GM19043 (cell line): ENCODE measurements around the gene LAMTOR3.

Experiments used
- ATAC-seq: cut with Tn5 transposase; IDR thresholded peaks from one replicate; pipeline ENCODE4 v1.9.1; 2021; ENCODE audit warnings: low read depth; ENCODE audit not compliant: unreplicated experiment

The LAMTOR3 gene

DNA sequence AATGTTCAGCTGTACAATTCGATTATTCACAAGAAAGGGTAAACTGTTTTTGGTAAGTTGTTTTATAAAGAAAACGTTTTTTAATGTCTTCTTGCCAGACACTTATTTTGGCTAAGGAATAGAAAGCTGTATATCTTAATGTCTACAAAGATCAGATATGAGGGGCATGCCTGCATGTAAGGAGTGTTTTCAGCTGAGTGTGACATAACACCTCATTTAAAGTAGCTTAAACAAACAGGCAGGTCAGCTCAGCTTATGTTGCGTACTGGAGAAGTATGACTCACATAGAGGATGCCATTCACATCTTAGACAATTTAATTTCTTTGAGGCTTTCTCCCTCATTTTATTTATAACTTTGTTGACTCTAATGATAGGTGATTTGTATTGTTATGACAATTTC is 30.4 kb downstream of the LAMTOR3 start:
- no peak for ATAC-seq

- ATAC-seq: no peak
Measured at GRCh38 chr4:99861120-99861905, 32.9 kb downstream of the LAMTOR3 start.

- ATAC-seq: no peak
Measured at GRCh38 chr4:99860521-99860920, 33.7 kb downstream of the LAMTOR3 start.

DNA sequence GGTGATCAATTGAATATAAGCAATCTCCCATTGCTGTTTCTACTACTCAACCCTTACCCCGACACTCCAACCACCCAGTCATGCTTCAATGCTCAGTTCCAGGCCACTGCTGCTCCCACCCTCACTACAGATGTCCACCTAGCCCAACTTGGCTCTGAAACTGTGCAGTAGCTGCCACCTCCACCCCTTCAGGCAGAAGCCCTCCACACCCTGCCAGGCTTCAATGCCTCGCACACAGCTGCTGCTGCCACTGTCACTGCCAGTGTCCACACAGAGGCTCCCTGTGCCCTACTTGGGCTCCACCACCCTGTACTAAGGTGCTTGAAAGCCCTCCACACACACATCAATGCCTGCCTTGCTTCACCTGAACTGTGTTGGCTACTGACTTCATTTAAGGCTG is 34.6 kb downstream of the LAMTOR3 start:
- ATAC-seq: no peak

DNA sequence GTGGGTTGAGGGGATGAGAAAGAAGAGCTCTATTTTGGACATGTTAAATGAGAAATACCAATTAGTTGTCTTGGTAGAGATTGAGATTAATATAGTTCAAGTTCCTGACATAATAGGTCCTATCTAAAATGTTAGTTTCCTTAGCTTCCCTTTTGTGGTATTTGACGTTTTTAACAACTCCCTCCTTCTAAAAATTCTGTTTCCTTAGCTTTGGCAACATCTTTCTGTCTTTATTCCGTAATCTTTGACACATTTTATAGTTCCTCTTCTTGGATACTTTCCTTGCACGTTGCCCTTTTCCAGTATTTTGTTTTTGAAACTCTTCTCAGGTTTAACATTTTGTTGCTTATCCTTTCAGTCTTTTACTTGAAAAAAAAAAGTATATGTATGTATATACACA is 36.9 kb downstream of the LAMTOR3 start:
- no peak for ATAC-seq

DNA sequence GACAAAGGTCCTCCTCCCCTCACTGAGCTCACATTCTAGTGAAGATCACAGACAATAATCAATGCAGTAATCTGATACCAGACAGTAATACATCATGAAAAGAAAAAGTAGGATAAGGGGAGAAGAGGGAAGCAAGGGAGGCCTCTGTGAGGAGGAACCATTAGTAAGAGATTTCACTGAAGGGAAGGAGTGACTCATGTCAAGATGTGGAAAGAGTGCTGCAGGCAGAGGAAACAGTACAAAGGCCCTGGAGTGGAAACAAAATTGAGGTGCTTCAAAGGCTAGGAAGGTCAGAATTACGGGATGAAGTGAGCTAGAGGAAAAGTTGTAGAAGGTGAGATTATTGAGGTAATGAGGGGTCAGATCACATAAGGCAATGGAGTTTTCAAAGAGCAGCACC is 38.1 kb downstream of the LAMTOR3 start:
- ATAC-seq: no peak

DNA sequence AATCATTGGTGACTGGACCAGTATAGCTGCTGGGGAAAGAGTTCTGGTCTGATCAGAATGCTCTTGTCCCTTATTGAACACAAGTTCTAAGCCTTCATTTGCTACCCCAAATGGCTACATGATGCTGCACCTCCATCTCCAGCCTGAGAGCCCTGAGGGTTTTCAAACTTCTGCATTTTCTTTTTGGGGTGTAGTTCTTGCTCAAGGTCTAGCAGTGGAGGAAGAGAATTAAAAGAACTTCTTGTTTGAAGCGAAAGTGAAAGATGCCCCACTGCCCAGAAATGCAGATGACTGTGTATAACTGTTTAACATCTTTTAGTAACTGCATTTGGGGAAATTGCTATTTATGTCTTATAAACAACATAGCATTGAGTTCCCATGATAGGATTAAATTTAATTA is 38.5 kb downstream of the LAMTOR3 start:
- ATAC-seq: peak; percentile 42

- no peak for ATAC-seq
Measured at GRCh38 chr4:99853999-99854398, 40.2 kb downstream of the LAMTOR3 start.

DNA sequence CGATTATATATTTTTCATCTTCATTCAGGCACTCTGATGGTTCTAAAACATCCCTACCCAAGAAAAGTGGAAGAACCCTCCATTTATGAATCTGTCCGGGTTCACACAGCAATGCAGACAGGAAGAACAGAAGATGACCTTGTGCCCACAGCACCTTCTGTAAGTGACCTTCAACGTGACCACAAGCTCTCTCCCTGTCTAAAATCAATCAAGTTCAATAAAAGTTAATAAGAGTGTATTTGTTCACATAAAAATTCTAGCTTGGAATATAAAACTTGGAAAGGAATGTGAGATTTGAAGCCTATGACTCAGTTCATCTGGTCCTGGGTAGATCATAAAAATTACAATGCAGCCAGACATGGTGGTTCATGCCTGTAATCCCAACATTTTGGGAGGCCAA is 41.0 kb downstream of the LAMTOR3 start:
- ATAC-seq: no peak

- no peak for ATAC-seq
Measured at GRCh38 chr4:99852199-99852749, 42.0 kb downstream of the LAMTOR3 start.

GRCh38 chr4:99848591-99849001 is 45.6 kb downstream of the LAMTOR3 start:
- ATAC-seq: peak; percentile 38

GRCh38 chr4:99847362-99847976 is 46.8 kb downstream of the LAMTOR3 start:
- ATAC-seq: peak; percentile 62

GRCh38 chr4:99846891-99847290 is 47.3 kb downstream of the LAMTOR3 start:
- no peak for ATAC-seq

GRCh38 chr4:99845708-99846469 is 48.3 kb downstream of the LAMTOR3 start:
- ATAC-seq: peak; percentile 18

- no peak for ATAC-seq
Measured at GRCh38 chr4:99845179-99845578, 49.0 kb downstream of the LAMTOR3 start.

DNA sequence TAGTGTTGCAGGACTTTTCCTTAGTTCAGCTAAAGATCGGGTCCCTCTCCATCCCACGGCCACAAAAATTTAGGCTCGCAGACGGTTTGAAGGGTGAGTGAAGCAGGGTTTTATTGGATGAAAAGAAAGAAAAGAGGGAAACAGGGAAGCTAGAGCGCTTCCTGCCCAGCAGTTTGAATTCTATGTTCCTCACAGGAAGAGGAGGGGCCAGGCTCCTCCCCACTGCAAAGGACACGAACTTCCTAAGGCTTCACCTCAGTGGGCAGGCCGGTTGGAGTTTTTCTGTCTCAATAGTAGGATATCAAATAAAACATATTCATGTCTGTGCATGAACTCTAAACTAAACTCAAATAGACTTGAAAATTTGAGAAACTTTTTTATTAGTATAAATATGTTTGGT is 50.2 kb downstream of the LAMTOR3 start:
- no peak for ATAC-seq

DNA sequence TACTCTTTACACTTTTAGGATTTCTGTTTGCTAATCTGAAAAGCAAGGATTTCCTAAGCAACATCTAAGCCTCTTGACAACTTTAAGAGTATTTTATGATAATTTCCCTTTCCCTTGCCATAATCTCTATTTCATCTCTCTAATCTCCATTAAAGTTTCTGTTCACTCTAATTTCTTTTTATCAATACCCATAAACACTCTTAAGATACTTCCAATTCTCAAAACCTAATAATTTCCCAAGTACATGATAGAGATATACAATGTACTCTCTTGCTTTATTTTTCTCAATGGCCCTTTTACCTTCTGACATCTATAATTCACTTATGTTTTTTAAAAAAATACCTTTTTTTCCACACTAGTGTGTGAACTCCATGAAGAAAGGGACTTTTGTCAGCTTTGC is 50.8 kb downstream of the LAMTOR3 start:
- ATAC-seq: no peak

- ATAC-seq: no peak
Measured at GRCh38 chr4:99841129-99841528, 53.1 kb downstream of the LAMTOR3 start.

GRCh38 chr4:99838927-99839326 is 55.3 kb downstream of the LAMTOR3 start:
- no peak for ATAC-seq

GRCh38 chr4:99835942-99836341 is 58.3 kb downstream of the LAMTOR3 start:
- ATAC-seq: no peak

- ATAC-seq: no peak
Measured at GRCh38 chr4:99834569-99834968, 59.7 kb downstream of the LAMTOR3 start.
